ENCODE measurements around the gene ABCG1. TPM values are rescaled to one million over a fixed set of nuclear protein-coding genes. Genes with fewer than 3 reads are reported as not detected.

ABCG1 gene
- total and polyA plus RNA-seq, 2 experiments from 2014 or later: 1.3 to 4.4 TPM

- H3K27me3 ChIP-seq (ENCODE audit: insufficient read depth): no peaks in the 10 kb centered on the region
- Mint-ChIP-seq H3K9me3 (no peaks in the 10 kb centered on the region), H3K4me1 (no peaks in the 10 kb centered on the region; the same call in 2 of the 3 replicates), H3K36me3 (ENCODE audit: low read depth) (no peaks in the 10 kb centered on the region), H3K4me3 (no peak overlapping the region), H3K27me3 (ENCODE audit: insufficient read depth, low read depth, poor library complexity) (peaks cover 12% of the 10 kb centered on the region), H3K27ac (no peak overlapping the region)
- H3K4me2 ChIP-seq: no peak overlapping the region
- H3F3A ChIP-seq (replicated peaks; ENCODE audit: low read depth): no peaks in the 10 kb centered on the region
- no peaks in the 10 kb centered on the region for H4K20me1 ChIP-seq (replicated peaks; ENCODE audit: insufficient read depth)
- no peak overlapping the region for H3K4me3 ChIP-seq
- no peaks in the 10 kb centered on the region for H3K79me2 ChIP-seq (replicated peaks; ENCODE audit: insufficient read depth)
- DNase-seq (ENCODE audit: low spot score): no peak
- H3K9me2 ChIP-seq (ENCODE audit: insufficient read depth): no peaks in the 10 kb centered on the region
- H2AFZ ChIP-seq: no peak overlapping the region
- no peak for TF ChIP-seq POLR2AphosphoS5 (IDR thresholded peaks at IDR 0.05; ENCODE audit: low read depth)
- TF ChIP-seq ZNF462 (CRISPR knock-in tag; IDR thresholded peaks at IDR 0.05): no peak
- no peak for TF ChIP-seq STAT1 (IDR thresholded peaks at IDR 0.05; ENCODE audit: unreplicated experiment)
- H3K27ac ChIP-seq (ENCODE audit: low read depth): no peak overlapping the region
- ATAC-seq: no peak
- H3K36me3 ChIP-seq (ENCODE audit: insufficient read depth): no peaks in the 10 kb centered on the region
- H3K4me1 ChIP-seq (ENCODE audit: insufficient read depth): no peaks in the 10 kb centered on the region
These were observed 60.9 kb downstream of the ABCG1 start for GRCh38 chr21:42279888-42280287.

- Histone ChIP-seq H3F3A (replicated peaks; ENCODE audit: low read depth) (no peaks in the 10 kb centered on the region), H3K9me2 (ENCODE audit: insufficient read depth) (no peaks in the 10 kb centered on the region), H3K79me2 (replicated peaks; ENCODE audit: insufficient read depth) (no peaks in the 10 kb centered on the region), H3K27me3 (ENCODE audit: insufficient read depth) (no peaks in the 10 kb centered on the region), H3K4me2 (no peak overlapping the region), H4K20me1 (replicated peaks; ENCODE audit: insufficient read depth) (no peaks in the 10 kb centered on the region), H2AFZ (no peak overlapping the region), H3K27ac (ENCODE audit: low read depth) (no peak overlapping the region), H3K4me3 (no peak overlapping the region), H3K36me3 (ENCODE audit: insufficient read depth) (no peaks in the 10 kb centered on the region), H3K4me1 (ENCODE audit: insufficient read depth) (no peaks in the 10 kb centered on the region)
- Mint-ChIP-seq H3K4me3 (no peak overlapping the region), H3K27me3 (ENCODE audit: insufficient read depth, low read depth, poor library complexity) (peaks cover 12% of the 10 kb centered on the region), H3K36me3 (ENCODE audit: low read depth) (no peaks in the 10 kb centered on the region), H3K9me3 (no peaks in the 10 kb centered on the region), H3K4me1 (no peaks in the 10 kb centered on the region; the same call in 2 of the 3 replicates), H3K27ac (no peak overlapping the region)
- no peak for DNase-seq (ENCODE audit: low spot score)
- no peak for ATAC-seq
- TF ChIP-seq ETS1 (IDR thresholded peaks at IDR 0.05) (no peak), REST (IDR thresholded peaks at IDR 0.05; ENCODE audit: unreplicated experiment) (no peak), NANOG (IDR thresholded peaks at IDR 0.05; ENCODE audit: borderline replicate concordance) (no peak), ZNF331 (CRISPR knock-in tag; IDR thresholded peaks at IDR 0.05; ENCODE audit: low read depth) (no peak), POLR2AphosphoS5 (IDR thresholded peaks at IDR 0.05; ENCODE audit: low read depth) (no peak)
These were observed 61.6 kb downstream of the ABCG1 start for GRCh38 chr21:42280356-42281180.

All from GM23338 (cell line).